Activated naive CD8-positive, alpha-beta T cell treated with anti-CD3 and anti-CD28 coated beads, Interleukin-2, amount 10 ng/mL, durations not matched to agents 7 days and 5 days (primary cell): ENCODE results near the gene ERFL. TPM values are rescaled to one million over a fixed set of nuclear protein-coding genes. Genes with fewer than 3 reads are reported as not detected.

Experiments used
- ATAC-seq: fragments of 150-1000 bp; cut with Tn5 transposase; one replicate; pipeline ENCODE4 v1.10.0; 2021; ENCODE audit warnings: low read depth, moderate library complexity
- POLR2A ChIA-PET: fragments of 350-600 bp; sonication (Branson Sonifier 250); formaldehyde crosslinking; loops from one replicate; lab custom pipeline; 2021; ENCODE audit warnings: antibody characterized with exemption; lab: Charles Lee
- DNase-seq: peaks from one replicate; pipeline ENCODE4 v3.0.0; 2021
- H3K27ac Mint-ChIP-seq: one replicate; pipeline ENCODE4 v1.8.0; 2022; ENCODE audit warnings: mild to moderate bottlenecking, mixed read lengths
- H3K27me3 Mint-ChIP-seq: one replicate; pipeline ENCODE4 v1.8.0; 2022; ENCODE audit warnings: mild to moderate bottlenecking, moderate library complexity, mixed read lengths
- H3K36me3 Mint-ChIP-seq: one replicate; pipeline ENCODE4 v1.8.0; 2021; ENCODE audit warnings: mild to moderate bottlenecking, mixed read lengths
- H3K4me1 Mint-ChIP-seq: one replicate; pipeline ENCODE4 v1.8.0; 2021; ENCODE audit warnings: mixed read lengths
- H3K4me3 Mint-ChIP-seq: one replicate; pipeline ENCODE4 v1.8.0; 2022; ENCODE audit warnings: mild to moderate bottlenecking, moderate library complexity, mixed read lengths
- H3K9me3 Mint-ChIP-seq: one replicate; pipeline ENCODE4 v1.8.0; 2021; ENCODE audit warnings: mixed read lengths
- total RNA-seq, 2 experiments: library from RNA; stranded (reverse); gene quantifications; one replicate each; pipeline ENCODE4 v1.2.3, GENCODE V29; 2021

ERFL gene
- total RNA-seq, 2 experiments from 2014 or later: 4.3 to 4.5 TPM

GRCh38 chr19:41912899-41913537 lies 15.2 kb downstream of the ERFL start:
- Mint-ChIP-seq H3K4me3 (no peak overlapping the region), H3K9me3 (no peaks in the 10 kb centered on the region)

DNA sequence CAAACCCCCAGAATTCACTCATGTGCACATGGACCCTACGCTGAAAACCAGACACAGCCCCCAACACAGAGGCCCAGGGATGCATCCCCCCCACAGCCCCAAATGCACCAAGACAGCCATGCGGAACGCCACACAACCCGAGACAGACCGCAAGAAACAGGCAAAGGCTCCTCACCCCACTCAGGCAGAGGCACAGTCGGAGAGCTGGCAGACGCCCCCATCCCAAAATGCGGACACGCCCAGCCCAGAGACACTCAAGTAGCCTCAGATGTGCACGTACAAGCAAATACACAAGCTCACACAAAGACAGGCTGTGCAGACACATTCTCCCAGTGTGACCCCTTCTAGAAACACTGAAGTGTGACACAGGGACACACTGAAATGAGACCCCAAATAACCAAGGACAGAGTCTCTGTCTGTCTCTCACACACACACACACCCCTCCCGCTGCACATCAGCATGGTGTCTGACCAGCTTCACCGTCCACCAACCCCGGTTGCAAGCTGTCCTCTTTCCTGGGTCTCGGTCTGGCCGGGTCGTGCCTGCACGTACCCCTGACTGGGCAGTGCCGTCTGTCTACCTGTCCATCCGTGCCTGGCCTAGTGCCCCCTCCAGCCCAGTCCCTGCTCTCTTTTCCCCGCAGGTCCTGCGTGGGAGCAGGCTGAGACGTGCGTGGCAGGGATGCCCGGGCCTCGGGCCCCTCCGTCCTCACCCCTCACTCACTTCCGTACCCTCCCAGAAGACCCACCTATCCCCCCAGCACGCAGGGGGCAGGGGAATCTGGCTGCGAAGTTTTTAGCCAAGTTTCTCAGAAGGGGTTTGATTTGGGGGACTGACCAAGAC lies 16.1 kb downstream of the ERFL start:
- H3K4me3 Mint-ChIP-seq: peak overlapping the region; percentile 8
- ATAC-seq: peak; percentile 0
- H3K36me3 Mint-ChIP-seq: peaks cover 10% of the 10 kb centered on the region
- H3K27me3 Mint-ChIP-seq: peaks cover 24% of the 10 kb centered on the region
- DNase-seq: no peak
- H3K9me3 Mint-ChIP-seq: no peaks in the 10 kb centered on the region
- H3K27ac Mint-ChIP-seq: peak overlapping the region; percentile 38
- peaks cover 9% of the 10 kb centered on the region for H3K4me1 Mint-ChIP-seq
- POLR2A ChIA-PET: interaction anchor here (0.6 to 3.6 kb wide), 12 partner anchors 9 to 161 kb away, joined by 3 to 18 read pairs (median 4); partner anchors contain the start of gene ERFL

More at GRCh38 chr19:41912899-41913537, 15.2 kb downstream of the ERFL start:
- POLR2A ChIA-PET: interaction anchor here (1.2 to 3.6 kb wide), 5 partner anchors 11 to 40 kb away, joined by 4 to 18 read pairs (median 8); no protein-coding TSS in a partner anchor
- Mint-ChIP-seq H3K27me3 (peaks cover 24% of the 10 kb centered on the region), H3K36me3 (peaks cover 7% of the 10 kb centered on the region), H3K27ac (no peak overlapping the region), H3K4me1 (peaks cover 9% of the 10 kb centered on the region)
- ATAC-seq: peak; percentile 11
- no peak for DNase-seq

- H3K9me3 Mint-ChIP-seq: no peaks in the 10 kb centered on the region
- POLR2A ChIA-PET: interaction anchor here (0.6 to 3.6 kb wide), 9 partner anchors 9 to 38 kb away, joined by 3 to 18 read pairs (median 4); no protein-coding TSS in a partner anchor
- peaks cover 24% of the 10 kb centered on the region for H3K27me3 Mint-ChIP-seq
- peak overlapping the region; percentile 35 for H3K27ac Mint-ChIP-seq
- H3K4me1 Mint-ChIP-seq: peaks cover 11% of the 10 kb centered on the region
- H3K36me3 Mint-ChIP-seq: peaks cover 13% of the 10 kb centered on the region
- DNase-seq (no peak), ATAC-seq (peak; percentile 24)
- no peak overlapping the region for H3K4me3 Mint-ChIP-seq
Observed at GRCh38 chr19:41910992-41911888, 17.0 kb downstream of the ERFL start.

- Mint-ChIP-seq H3K4me1 (peaks cover 11% of the 10 kb centered on the region), H3K27ac (peak overlapping the region; percentile 35), H3K36me3 (peaks cover 18% of the 10 kb centered on the region), H3K9me3 (no peaks in the 10 kb centered on the region), H3K4me3 (no peak overlapping the region), H3K27me3 (peaks cover 24% of the 10 kb centered on the region)
- ATAC-seq (peak; percentile 7), DNase-seq (no peak)
- POLR2A ChIA-PET: interaction anchor here (0.8 to 3.6 kb wide), 7 partner anchors 8 to 37 kb away, joined by 3 to 18 read pairs (median 5); no protein-coding TSS in a partner anchor
Observed at GRCh38 chr19:41910240-41910991, 17.8 kb downstream of the ERFL start.

DNA sequence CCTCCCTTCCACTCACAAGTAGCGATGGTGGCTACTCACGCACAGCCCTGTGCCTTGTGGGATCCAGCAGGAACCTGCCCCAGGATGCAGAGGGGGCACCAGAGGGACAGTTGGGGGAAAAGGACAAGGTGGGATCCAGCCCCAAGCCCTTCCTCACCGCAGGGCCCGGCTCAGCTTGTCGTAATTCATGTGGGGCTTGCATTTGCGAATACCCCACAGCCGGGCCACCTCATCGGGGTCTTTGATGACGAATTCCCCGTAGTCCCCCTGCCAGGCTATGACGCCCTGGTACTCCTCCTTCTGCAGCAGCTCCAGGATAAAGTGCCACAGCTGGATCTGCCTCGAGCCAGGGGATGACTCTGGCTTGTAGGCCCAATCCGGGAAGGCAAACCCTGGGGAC lies 18.5 kb downstream of the ERFL start:
- ATAC-seq: no peak
- Mint-ChIP-seq H3K9me3 (no peaks in the 10 kb centered on the region), H3K4me1 (peaks cover 11% of the 10 kb centered on the region), H3K27ac (no peak overlapping the region), H3K4me3 (no peak overlapping the region), H3K36me3 (peaks cover 19% of the 10 kb centered on the region), H3K27me3 (peaks cover 24% of the 10 kb centered on the region)
- POLR2A ChIA-PET: interaction anchor here (0.8 to 3.6 kb wide), 4 partner anchors 12 to 28 kb away, joined by 3 to 14 read pairs (median 4); no protein-coding TSS in a partner anchor
- DNase-seq: no peak

DNA sequence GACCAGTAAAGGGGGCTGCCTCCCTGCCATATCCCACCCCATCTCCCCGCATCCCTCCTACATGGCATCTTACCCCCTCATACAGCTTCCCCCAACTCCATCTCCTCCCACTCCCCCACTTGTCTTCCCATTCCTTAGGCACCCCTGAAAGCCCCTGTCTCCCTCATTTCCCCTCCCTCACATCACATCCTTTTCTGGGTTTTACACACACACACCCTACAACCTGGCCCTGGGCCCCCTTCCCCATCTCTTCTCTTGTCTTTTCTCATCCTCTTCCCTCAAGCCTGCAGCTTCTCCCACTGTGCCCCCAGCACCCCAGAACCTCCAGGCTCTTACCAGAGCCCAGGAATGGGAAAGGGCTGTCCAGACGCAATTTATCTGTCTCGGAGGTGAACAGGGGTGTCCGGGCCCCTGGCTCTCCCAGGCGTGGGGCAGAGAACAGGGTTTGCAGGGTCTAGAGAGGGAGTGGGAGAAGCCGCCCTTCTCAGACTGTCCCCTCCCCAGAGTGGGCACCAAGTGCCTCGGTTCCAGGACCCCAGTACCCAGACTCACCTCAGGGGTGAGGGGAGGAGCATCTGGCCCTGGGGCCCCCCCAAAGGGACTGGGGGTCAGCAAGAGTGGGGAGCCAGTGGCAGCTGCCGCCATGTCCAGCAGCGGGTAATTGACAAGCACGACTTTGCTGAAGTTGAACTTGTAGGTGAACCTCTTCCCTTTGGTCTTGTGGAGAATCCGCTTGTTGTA lies 19.4 kb downstream of the ERFL start:
- Mint-ChIP-seq H3K36me3 (peaks cover 26% of the 10 kb centered on the region), H3K27me3 (peaks cover 19% of the 10 kb centered on the region), H3K4me3 (no peak overlapping the region), H3K27ac (no peak overlapping the region), H3K9me3 (no peaks in the 10 kb centered on the region), H3K4me1 (peaks cover 12% of the 10 kb centered on the region)
- DNase-seq (no peak), ATAC-seq (no peak)
- POLR2A ChIA-PET: interaction anchor here (0.8 to 1.7 kb wide), 4 partner anchors 10 to 19 kb away, joined by 3 to 4 read pairs (median 4); no protein-coding TSS in a partner anchor

DNA sequence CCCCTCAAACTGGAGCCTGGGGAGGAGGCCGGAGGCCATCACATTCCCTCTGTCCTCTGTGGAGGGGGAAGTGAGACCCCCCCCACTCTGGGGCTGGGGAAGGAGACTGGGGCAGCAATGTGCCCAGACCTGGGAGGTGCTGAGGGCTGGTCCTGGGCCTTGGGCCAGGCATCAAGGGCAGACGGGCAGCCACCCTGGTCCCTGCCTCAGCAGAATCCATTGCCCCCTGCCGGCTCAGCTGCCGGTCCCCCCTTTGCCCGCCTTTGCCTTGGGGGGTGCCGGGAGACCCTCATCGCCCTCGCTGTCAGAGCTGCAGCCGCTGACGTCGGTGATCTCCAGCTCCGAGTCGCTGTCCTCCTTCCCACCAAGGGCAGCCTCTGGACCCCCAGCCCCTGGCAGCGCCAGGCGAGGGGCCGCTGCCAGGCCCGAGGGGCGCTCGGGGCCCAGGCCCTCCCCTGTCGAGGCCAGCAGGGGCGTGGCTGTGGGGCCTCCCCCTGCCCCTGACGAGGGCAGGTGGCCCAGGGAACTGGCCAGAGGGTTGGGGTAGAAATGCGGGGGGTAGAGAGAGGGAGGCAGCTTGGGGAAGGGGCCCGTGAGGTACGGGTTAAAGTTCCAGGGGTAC lies 20.1 kb downstream of the ERFL start:
- POLR2A ChIA-PET: interaction anchor here (0.8 to 1.7 kb wide), 4 partner anchors 11 to 18 kb away, joined by 3 to 4 read pairs (median 4); no protein-coding TSS in a partner anchor
- no peak overlapping the region for H3K4me3 Mint-ChIP-seq
- H3K27me3 Mint-ChIP-seq: peaks cover 13% of the 10 kb centered on the region
- ATAC-seq (no peak), DNase-seq (no peak)
- H3K4me1 Mint-ChIP-seq: peaks cover 13% of the 10 kb centered on the region
- H3K27ac Mint-ChIP-seq: no peak overlapping the region
- H3K36me3 Mint-ChIP-seq: peaks cover 30% of the 10 kb centered on the region
- H3K9me3 Mint-ChIP-seq: no peaks in the 10 kb centered on the region

- POLR2A ChIA-PET: interaction anchor here (0.5 to 1.7 kb wide), 5 partner anchors 16 to 1312 kb away, joined by 3 to 5 read pairs (median 4); no protein-coding TSS in a partner anchor
- no peaks in the 10 kb centered on the region for H3K9me3 Mint-ChIP-seq
- ATAC-seq: no peak
- peaks cover 31% of the 10 kb centered on the region for H3K36me3 Mint-ChIP-seq
- H3K27me3 Mint-ChIP-seq: peaks cover 6% of the 10 kb centered on the region
- no peak overlapping the region for H3K4me3 Mint-ChIP-seq
- peaks cover 13% of the 10 kb centered on the region for H3K4me1 Mint-ChIP-seq
- no peak for DNase-seq
- peak overlapping the region; percentile 36 for H3K27ac Mint-ChIP-seq
Observed at GRCh38 chr19:41906916-41907680, 21.2 kb downstream of the ERFL start.

DNA sequence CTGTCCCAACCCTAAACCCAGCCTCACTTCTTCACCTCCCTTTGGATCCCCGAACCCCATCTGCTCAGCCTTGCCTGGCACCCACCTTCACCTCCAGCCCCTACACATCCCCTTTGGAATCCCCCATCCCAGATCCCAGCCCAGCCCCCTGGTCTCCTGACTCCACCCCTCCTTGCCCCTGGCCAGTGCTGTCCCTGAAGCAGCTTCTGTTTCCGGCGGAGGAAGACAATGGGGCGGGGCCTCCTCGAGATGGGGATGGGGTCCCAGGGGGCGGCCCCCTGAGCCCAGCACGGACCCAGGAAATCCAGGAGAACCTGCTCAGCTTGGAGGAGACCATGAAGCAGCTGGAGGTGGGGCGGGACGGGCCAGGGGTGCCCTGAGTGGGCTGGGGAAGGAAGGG lies 22.0 kb downstream of the ERFL start:
- DNase-seq (no peak), ATAC-seq (no peak)
- Mint-ChIP-seq H3K4me1 (peaks cover 17% of the 10 kb centered on the region), H3K36me3 (peaks cover 36% of the 10 kb centered on the region), H3K27ac (no peak overlapping the region), H3K27me3 (no peaks in the 10 kb centered on the region), H3K4me3 (no peak overlapping the region), H3K9me3 (no peaks in the 10 kb centered on the region)
- POLR2A ChIA-PET: interaction anchor here (0.7 to 2.0 kb wide), 4 partner anchors 14 to 23 kb away, joined by 3 to 6 read pairs (median 4); partner anchors contain the start of gene ARHGEF1

DNA sequence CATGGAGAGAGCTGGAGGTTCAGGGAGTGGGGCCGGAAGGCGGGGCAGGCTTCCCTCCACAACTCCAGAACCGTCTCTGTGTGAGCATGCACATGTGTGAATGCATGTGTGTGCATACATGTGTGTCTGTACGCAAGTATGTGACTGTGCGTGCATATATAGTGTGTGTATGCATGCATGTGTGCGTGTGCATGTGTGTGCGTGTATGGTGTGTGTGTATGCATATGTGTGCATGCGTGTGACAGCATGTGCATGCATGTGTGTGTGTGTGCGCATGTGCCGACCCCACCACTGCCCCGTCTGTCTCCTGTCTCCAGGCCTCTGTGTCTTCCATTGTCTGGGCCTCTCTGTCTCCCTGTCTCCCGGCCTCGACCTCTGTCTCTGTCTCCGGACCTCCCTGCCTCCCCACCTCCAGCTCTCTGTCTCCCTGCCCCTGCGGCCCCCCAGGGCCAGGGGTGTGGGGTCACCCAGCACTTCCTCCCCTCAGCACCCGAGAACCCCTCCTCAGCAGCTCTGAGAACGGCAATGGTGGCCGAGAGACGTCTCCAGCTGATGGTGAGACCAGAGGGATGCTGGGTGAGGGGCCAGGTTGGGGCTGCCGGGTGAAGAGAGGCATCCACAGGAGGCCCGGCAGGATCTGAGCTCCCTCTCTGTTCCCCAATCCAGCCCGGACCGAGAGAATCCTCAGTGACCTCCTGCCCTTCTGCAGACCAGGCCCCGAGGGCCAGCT lies 22.8 kb downstream of the ERFL start:
- H3K36me3 Mint-ChIP-seq: peaks cover 35% of the 10 kb centered on the region
- H3K9me3 Mint-ChIP-seq: no peaks in the 10 kb centered on the region
- H3K4me3 Mint-ChIP-seq: no peak overlapping the region
- DNase-seq: no peak
- H3K27me3 Mint-ChIP-seq: no peaks in the 10 kb centered on the region
- POLR2A ChIA-PET: interaction anchor here (0.7 to 2.0 kb wide), 7 partner anchors 10 to 22 kb away, joined by 3 to 6 read pairs (median 4); partner anchors contain the start of gene ARHGEF1
- ATAC-seq: no peak
- H3K4me1 Mint-ChIP-seq: peaks cover 14% of the 10 kb centered on the region
- H3K27ac Mint-ChIP-seq: no peak overlapping the region
